GM12872 (cell line): Measurements from ENCODE around the gene SLC43A1.

ENCODE experiments used
- TF ChIP-seq, protein P1 (sequence below): IDR thresholded peaks from 3 replicates; pipeline ENCODE4 v1.5.1; 2011; ENCODE audit warnings: low read depth, mild to moderate bottlenecking, low read length, moderate library complexity; ENCODE audit not compliant: insufficient read depth

Gene SLC43A1

DNA sequence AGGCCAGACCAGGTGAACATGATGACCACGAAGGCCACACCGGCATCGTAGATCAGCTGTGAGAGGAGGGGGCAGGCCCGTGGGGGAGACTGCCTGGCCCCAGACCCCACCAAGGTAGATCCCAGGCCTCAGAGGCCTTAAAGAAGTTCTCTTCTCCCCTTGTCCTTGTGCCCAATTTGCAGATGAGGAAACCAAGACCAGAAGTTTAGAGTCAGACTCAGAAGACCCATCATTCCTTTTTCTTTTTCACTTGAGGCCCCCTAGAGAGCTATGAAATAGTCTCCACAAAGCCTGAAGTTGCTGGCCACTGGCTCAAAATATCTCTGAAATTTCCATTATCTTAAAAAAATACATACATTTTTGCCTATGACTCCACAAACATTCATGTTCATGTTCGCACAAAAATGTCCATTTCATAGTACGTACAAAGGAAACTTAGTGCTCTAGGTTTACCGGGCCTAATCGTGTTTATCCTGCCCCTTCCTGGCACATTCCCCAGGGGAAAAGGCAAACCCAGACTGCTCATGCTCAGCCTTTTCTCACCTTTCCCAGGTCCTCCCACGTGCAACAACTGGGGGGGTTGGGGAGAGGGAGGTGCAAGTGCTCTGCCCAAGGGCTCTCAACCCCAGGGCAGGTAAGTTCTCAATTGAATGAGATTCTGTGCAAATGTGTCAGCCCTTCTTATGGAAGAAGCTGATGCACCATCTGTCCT, 19.2 kb downstream of the SLC43A1 start:
- TF ChIP-seq, protein P1, sequence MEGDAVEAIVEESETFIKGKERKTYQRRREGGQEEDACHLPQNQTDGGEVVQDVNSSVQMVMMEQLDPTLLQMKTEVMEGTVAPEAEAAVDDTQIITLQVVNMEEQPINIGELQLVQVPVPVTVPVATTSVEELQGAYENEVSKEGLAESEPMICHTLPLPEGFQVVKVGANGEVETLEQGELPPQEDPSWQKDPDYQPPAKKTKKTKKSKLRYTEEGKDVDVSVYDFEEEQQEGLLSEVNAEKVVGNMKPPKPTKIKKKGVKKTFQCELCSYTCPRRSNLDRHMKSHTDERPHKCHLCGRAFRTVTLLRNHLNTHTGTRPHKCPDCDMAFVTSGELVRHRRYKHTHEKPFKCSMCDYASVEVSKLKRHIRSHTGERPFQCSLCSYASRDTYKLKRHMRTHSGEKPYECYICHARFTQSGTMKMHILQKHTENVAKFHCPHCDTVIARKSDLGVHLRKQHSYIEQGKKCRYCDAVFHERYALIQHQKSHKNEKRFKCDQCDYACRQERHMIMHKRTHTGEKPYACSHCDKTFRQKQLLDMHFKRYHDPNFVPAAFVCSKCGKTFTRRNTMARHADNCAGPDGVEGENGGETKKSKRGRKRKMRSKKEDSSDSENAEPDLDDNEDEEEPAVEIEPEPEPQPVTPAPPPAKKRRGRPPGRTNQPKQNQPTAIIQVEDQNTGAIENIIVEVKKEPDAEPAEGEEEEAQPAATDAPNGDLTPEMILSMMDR: no peak

DNA sequence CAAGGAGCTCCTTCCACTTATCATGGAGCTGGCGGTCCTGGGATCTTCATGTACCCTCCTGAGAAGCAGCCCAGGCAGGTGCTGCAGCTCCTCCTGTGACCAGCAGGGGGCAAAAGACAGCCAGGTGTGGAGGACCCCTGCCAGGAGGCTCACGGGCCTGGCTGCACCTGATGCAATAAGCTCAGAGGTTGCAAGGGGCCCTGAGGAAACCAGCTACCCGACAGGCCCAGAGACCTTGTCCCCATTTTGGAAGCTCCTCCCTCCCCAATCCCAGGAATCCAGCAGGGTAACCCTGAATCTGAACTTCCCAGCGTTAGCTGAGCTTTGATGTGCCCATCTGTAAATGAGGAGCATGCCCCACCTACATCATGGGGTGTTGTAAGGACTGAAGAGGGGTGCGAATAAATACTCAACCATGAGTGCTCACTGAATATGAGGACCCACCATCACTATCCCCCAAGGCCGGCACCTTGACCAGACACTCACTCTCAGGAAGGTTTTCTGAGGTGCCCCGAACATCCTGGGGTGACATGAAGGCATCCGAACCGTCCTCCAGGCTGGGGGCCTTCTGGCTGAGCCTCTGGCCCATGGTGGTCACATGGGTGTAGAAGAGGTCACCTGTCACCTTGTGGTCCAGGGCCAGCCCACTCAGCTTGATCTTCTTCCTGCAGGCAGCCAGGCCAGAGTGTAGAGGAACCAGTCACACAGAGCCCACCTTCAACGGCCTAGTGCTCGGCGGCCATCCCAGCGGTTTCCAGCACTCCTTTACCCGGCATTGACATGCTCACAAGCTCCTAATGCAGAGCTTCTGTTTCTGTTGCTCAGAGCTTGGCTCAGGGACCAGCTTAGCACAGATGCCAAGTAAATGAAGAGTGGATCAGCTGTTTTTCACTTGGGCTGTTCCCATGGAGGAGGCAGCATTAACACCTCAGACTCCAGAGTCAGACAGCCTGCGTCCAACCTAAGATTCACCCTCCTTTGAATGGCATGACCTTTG, 21.7 kb downstream of the SLC43A1 start:
- TF ChIP-seq, protein P1: peak; percentile 96

DNA sequence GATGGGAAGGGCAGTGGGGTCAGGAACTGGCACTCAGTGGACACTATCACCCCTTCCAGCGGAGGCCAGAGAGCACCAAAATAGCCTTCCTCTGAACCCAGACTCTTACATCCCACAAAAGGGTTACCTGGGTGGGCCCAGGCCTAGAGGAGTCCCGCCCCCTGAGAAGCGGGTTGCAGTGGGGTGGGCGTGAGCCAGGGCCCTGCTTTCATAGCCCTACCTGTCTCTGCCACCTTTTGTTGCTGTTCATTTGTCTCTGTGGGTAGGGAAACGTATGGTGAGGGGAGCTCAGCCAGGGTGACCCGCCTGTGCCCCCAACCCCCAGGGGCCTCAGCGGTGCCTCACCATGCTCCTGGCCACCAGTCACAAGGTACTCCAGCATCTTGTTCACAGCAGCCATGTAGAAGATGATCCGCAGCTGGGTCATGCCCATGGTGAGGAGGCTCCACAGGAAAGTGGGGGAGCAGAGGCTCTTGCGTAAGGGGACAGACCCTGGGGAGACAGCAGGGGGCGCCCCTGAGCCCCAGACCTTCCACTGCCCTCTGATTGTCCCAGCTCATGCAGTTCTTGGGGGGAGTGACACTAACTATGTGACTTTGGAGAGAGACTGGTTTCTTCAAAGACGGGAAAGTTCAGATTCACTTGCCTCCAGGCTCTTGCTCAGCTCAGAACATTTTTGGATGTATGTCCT, 24.0 kb downstream of the SLC43A1 start:
- TF ChIP-seq, protein P1: peak; percentile 87

DNA sequence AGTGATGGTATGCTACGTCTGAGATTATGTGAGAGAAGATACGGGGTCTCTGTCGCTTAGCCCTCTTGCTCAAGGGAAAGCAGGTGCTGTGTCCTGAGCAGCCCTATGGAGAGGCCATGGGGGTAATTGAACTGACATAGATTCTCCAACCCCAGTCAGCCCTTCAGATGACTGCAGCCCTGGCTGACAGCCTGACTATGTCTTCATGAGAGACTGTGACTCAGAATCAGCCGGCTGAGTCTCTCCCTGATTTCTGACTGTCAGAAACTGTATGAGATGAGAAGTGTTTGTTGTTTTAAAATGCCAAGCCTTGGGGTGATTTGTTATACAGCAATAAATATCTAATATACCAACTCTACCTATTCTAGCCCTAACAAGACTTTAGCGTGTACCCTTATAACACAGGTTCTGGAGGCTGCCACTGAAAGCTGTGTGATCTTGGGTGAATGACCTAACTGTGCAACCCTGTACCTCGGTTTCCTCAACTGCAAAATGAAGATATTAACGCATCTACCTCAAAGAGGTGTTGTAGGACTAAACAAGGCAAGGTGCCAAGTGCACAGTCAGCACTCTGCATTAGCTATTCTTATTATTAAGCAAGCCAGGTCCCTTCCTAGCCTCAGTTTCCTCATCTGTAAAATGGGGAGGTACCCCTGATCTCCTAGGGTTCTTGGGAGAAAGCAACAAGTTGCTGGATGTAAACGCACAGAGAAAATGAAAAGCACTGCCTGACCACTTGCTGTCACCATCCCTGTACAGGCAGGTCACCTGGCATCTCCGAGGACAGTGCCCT, 24.9 kb downstream of the SLC43A1 start:
- TF ChIP-seq, protein P1: no peak

DNA sequence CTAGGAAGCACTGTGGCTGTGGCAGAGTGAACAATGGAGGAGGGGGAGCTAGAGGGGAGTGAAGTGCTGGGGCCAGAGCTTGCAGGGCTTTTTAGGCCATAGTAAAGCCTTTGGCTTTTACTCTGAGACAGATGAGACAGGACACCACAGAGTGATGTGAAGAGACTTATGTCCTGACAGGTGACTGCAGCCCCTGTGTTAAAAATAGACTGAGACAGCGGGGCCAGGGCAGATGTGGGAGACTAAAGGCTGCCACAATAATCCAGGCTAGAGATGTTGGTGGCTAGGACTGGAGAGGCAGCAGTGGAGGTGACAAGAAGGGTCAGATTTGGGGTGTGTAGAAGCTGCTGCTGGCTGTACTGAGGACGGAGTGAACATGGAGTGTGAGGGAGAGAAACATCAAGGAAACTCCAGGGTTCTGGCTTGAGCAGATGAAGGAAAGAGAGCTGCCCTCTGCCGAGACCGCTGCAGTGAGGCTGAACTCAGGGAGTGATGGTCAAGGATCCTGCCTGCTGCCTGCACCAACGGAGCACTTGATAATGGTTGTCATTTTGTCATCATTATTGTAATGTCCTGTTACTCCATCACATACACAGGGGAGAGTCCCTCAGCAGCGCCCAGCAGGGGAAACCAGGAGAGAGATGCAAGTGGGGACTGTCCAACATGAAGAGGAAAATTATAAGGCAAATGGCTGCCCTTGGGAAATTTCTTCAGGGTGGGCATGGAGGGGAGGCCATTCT, 27.4 kb downstream of the SLC43A1 start:
- TF ChIP-seq, protein P1: no peak

DNA sequence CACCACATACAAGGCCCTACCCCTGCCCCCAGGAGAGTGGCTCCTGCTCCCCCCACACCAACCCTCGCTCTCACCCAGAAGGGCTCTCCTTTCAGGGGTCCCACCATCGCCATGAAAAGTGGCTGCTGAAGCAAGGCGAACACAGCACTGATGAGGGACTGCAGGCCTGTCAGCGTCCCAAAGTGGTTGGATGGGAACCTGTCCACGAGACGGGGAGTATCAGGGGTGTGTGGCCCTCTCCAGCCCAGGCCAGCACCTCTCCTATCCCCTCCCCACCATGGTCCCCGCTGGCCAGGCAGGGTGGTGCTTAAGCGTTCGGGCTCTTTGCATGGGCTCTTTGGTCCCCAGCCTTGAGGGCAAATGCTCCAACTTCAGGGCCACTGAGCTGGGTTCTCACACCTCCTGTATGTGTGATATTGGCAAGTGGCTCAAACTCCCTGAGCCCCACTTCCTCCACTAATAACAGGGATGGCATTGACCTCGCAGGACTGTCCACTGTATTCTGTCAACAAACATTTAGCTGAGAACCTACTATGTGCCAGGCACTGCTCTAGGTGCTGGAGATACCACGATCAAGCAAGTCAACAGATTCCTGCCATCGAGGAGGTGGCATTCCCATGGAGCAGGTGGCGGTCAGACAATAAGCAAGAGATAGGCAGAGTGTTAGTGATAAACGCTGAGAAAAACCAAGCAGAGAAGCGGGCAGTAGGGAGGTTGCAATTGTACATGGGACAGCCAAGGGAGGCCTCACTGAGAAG, 28.3 kb downstream of the SLC43A1 start:
- TF ChIP-seq, protein P1: no peak
